Lung (tissue), 12 donors: ENCODE measurements around the gene TMEM86B. TPM values are rescaled to one million over a fixed set of nuclear protein-coding genes. Genes with fewer than 3 reads are reported as not detected.

ENCODE experiments used
- ATAC-seq: fragments of 200-7000 bp; cut with Tn5 transposase; one replicate; pipeline ENCODE4 v1.9.1; 2020; ENCODE audit warnings: moderate number of reproducible peaks; ENCODE audit not compliant: insufficient read depth, low FRiP score
- DNase-seq, 3 donors: peaks; one replicate each; pipeline ENCODE4 v3.0.0-alpha.2; 2013 to 2017
- H3K27ac ChIP-seq, 2 donors: one replicate each; pipeline ENCODE4 v1.5.1; 2013; ENCODE audit warnings: mild to moderate bottlenecking in 2 of 2, moderate library complexity in 2 of 2, control low read depth in 1 of 2, inconsistent platforms in 1 of 2, low read depth in 1 of 2, low read length in 1 of 2
- H3K27me3 ChIP-seq, 3 donors: one replicate each; pipeline ENCODE4 v1.5.1; 2013; ENCODE audit warnings: low read length in 2 of 3; ENCODE audit not compliant: control insufficient read depth in 3 of 3, insufficient read depth in 3 of 3
- H3K36me3 ChIP-seq, 4 donors: one replicate each; pipeline ENCODE4 v1.5.1; 2013; ENCODE audit warnings: low read length in 4 of 4, mild to moderate bottlenecking in 1 of 4, moderate library complexity in 1 of 4; ENCODE audit not compliant: control insufficient read depth in 4 of 4, insufficient read depth in 4 of 4
- H3K4me1 ChIP-seq, 5 donors: one replicate each; pipeline ENCODE4 v1.5.1; 2013; ENCODE audit warnings: low read length in 5 of 5, mild to moderate bottlenecking in 2 of 5, moderate library complexity in 1 of 5; ENCODE audit not compliant: control insufficient read depth in 5 of 5, insufficient read depth in 5 of 5
- H3K4me3 ChIP-seq: one replicate; pipeline ENCODE4 v1.5.1; 2013; ENCODE audit warnings: mild to moderate bottlenecking, control low read depth, moderate library complexity
- H3K9ac ChIP-seq, 2 donors: one replicate each; pipeline ENCODE4 v1.5.1; 2013; ENCODE audit warnings: low read length in 2 of 2, control low read depth in 1 of 2; ENCODE audit not compliant: insufficient read depth in 1 of 2
- H3K9me3 ChIP-seq, 4 donors: one replicate each; pipeline ENCODE4 v1.5.1; 2013; ENCODE audit warnings: low read length in 3 of 4, mild to moderate bottlenecking in 1 of 4, moderate library complexity in 1 of 4; ENCODE audit not compliant: control insufficient read depth in 4 of 4, insufficient read depth in 3 of 4
- CTCF ChIP-seq: IDR thresholded peaks from 2 replicates; pipeline ENCODE4 v1.5.1; 2012; ENCODE audit warnings: mild to moderate bottlenecking; ENCODE audit errors: control extremely low read depth, extremely low read depth
- WGBS, 2 donors: extraction: QIAGEN DNeasy Blood & Tissue Kit; methylation state at CpG; one replicate each; pipeline ENCODE4 v1.1.7; 2013; 5-methylcytosine and 5-hydroxymethylcytosine counted together
- polyA plus RNA-seq, 2 donors: library from polyadenylated mRNA; stranded (reverse); fragments of 200-250 nt; gene quantifications; one replicate each; pipeline ENCODE4 v1.2.1, GENCODE V29; 2013
- total RNA-seq, 2 donors: library from RNA; depleted of rRNA in 1 of 2; stranded (reverse); fragments of >200 nt in 1 of 2; gene quantifications; one replicate each; pipeline ENCODE4 v1.2.1, GENCODE V29; 2014 to 2021
- donor health status: control.
- donor health status: control.
- donor health status: Bipolar disorder and iron deficiency.
- donor health status: healthy.
- donor health status: DM: yes; HTN: yes; CAD: no.

TMEM86B gene
- total and polyA plus RNA-seq, 4 donors = 1.8 to 5.3 (median 4.3) TPM

DNA sequence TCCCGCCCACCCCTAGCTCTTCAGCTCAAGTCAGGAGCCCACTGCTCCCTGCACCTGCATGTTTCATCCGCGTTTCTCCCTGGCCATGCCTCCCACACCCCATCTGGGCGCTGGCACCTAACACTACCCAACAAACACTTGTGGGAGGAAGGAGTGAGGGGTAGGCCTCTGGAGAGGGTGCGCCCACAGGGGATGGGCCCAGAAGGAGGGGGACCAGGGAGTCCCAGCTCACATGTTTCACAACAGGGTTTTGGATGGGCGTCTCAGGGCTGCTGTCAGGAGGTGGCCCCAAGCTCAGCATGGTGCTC, 12.1 kb upstream of the TMEM86B start:
- Histone ChIP-seq H3K9ac (no peak overlapping the region), H3K4me1 (no peaks in the 10 kb centered on the region), H3K4me3 (no peak overlapping the region), H3K27ac (no peak overlapping the region), H3K27me3 (no peaks in the 10 kb centered on the region), H3K36me3 (peaks cover 13 to 76% (median 51%) of the 10 kb centered on the region in 4 donors), H3K9me3 (no peaks in the 10 kb centered on the region)
- WGBS, 2 donors = 86 to 91% methylated on average over 6 of the region's 6 CpGs
- ATAC-seq (no peak), DNase-seq (no peak)
- no peak for TF ChIP-seq CTCF

GRCh38 chr19:55239004-55239403, 10.4 kb upstream of the TMEM86B start:
- DNase-seq = no peak
- Histone ChIP-seq H3K9ac (no peak overlapping the region), H3K27ac (no peak overlapping the region), H3K27me3 (no peaks in the 10 kb centered on the region), H3K9me3 (no peaks in the 10 kb centered on the region), H3K4me1 (no peaks in the 10 kb centered on the region), H3K36me3 (peaks cover 14 to 69% (median 47%) of the 10 kb centered on the region in 4 donors), H3K4me3 (no peak overlapping the region)
- WGBS, 2 donors = 96 to 97% methylated on average over 12 of the region's 12 CpGs
- no peak for TF ChIP-seq CTCF
- ATAC-seq = no peak

DNA sequence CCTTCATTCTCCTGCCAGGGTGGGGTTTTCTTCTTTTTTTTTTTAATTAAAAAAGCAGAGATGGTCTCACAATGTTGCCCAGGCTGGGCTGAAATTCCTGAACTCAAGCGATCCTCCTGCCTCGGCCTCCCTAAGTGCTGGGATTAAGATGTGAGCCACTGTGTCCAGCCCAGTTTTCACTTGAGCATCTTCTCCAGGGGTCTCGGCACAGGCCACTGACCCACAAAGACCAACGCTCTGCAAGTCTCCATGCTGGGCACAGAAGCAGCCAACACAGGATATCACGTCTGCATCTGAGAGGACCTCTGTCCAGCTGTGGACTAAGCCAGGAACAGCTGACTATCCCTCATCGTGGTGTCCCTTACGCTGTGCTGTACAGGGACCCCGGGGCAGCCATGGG, 9.5 kb upstream of the TMEM86B start:
- ATAC-seq (no peak), DNase-seq (no peak)
- no peaks in the 10 kb centered on the region for H3K4me1 ChIP-seq
- WGBS, 2 donors = 96 to 98% methylated on average over 8 of the region's 8 CpGs
- no peaks in the 10 kb centered on the region for H3K27me3 ChIP-seq
- TF ChIP-seq CTCF = no peak
- H3K9ac ChIP-seq = no peak overlapping the region
- peaks cover 14 to 64% (median 43%) of the 10 kb centered on the region in 4 donors for H3K36me3 ChIP-seq
- no peak overlapping the region for H3K27ac ChIP-seq
- no peaks in the 10 kb centered on the region for H3K9me3 ChIP-seq
- H3K4me3 ChIP-seq = no peak overlapping the region

GRCh38 chr19:55232986-55233385, 4.4 kb upstream of the TMEM86B start:
- ATAC-seq (no peak), DNase-seq (no peak)
- H3K27ac ChIP-seq = no peak overlapping the region
- no peaks in the 10 kb centered on the region for H3K9me3 ChIP-seq
- no peak for TF ChIP-seq CTCF
- H3K4me3 ChIP-seq = no peak overlapping the region
- H3K4me1 ChIP-seq = no peaks in the 10 kb centered on the region
- WGBS, 2 donors = 88 to 94% methylated on average over 5 of the region's 5 CpGs
- H3K27me3 ChIP-seq = no peaks in the 10 kb centered on the region
- H3K9ac ChIP-seq = no peak overlapping the region
- peaks cover 25 to 71% (median 34%) of the 10 kb centered on the region in 4 donors for H3K36me3 ChIP-seq
